ENCODE measurements around the gene KRT38.

- TF ChIP-seq POLR2A (IDR thresholded peaks at IDR 0.05; ENCODE audit: low read length) (no peak), GATA1 (IDR thresholded peaks at IDR 0.05; ENCODE audit: low read depth, low read length) (no peak)
These were observed 10.5 kb upstream of the KRT38 start for GRCh38 chr17:41451154-41451728.
